Measurements from ENCODE around the gene OR4X1.
"Not testable (repeated sequence)": the region's sequence is repeated elsewhere in the genome, so short reads cannot be mapped to it uniquely, and the experiment has no call there.

OR4X1 gene

GRCh38 chr11:48263423-48263911, at the start of gene OR4X1:
OR4X1 (plus strand) TSS chr11:48263861; CDS start chr11:48263861, 0 bp downstream.
- DNase-seq (ENCODE audit: low spot score): no peak

GRCh38 chr11:48216510-48216909, 47.2 kb upstream of the OR4X1 start, which contains the start of gene OR4B1:
OR4B1 (plus strand) TSS chr11:48216810; CDS start chr11:48216810, 0 bp downstream.
- DNase-seq (ENCODE audit: low spot score): no peak

GRCh38 chr11:48228761-48229160, 34.9 kb upstream of the OR4X1 start:
- DNase-seq (ENCODE audit: low spot score): no peak

- not testable (repeated sequence) for DNase-seq (ENCODE audit: low spot score)
Observed at GRCh38 chr11:48230057-48230456, 33.6 kb upstream of the OR4X1 start.

GRCh38 chr11:48237727-48238126, 25.9 kb upstream of the OR4X1 start:
- no peak for DNase-seq (ENCODE audit: low spot score)

GRCh38 chr11:48242501-48242900, 21.2 kb upstream of the OR4X1 start:
- no peak for DNase-seq (ENCODE audit: low spot score)

- no peak for DNase-seq (ENCODE audit: low spot score)
Observed at GRCh38 chr11:48244804-48245203, 18.9 kb upstream of the OR4X1 start, which contains the start of gene OR4X2. OR4X2 (plus strand) TSS chr11:48245104; CDS start chr11:48245104, 0 bp downstream.

- no peak for DNase-seq (ENCODE audit: low spot score)
Observed at GRCh38 chr11:48248902-48249301, 14.8 kb upstream of the OR4X1 start.

GRCh38 chr11:48261600-48261999, 2.1 kb upstream of the OR4X1 start:
- no peak for DNase-seq (ENCODE audit: low spot score)

- no peak for DNase-seq (ENCODE audit: low spot score)
Observed at GRCh38 chr11:48270621-48271020, 7.0 kb downstream of the OR4X1 start.

- no peak for DNase-seq (ENCODE audit: low spot score)
Observed at GRCh38 chr11:48272606-48273005, 8.9 kb downstream of the OR4X1 start.

GRCh38 chr11:48305923-48306322, 42.3 kb downstream of the OR4X1 start, which contains the start of gene OR4S1:
OR4S1 (plus strand) TSS chr11:48306223; CDS start chr11:48306223, 0 bp downstream.
- DNase-seq (ENCODE audit: low spot score): no peak

- DNase-seq (ENCODE audit: low spot score): no peak
Observed at GRCh38 chr11:48307760-48308386, 44.2 kb downstream of the OR4X1 start.

GRCh38 chr11:48313590-48313989, 49.9 kb downstream of the OR4X1 start:
- DNase-seq (ENCODE audit: low spot score): not testable (repeated sequence)

Data from left forelimb (tissue), 1 donor.